HEK293 (cell line): Measurements from ENCODE around the gene TC2N.

Experiments
- CTCF ChIP-seq: fragments of 450-650 bp; formaldehyde crosslinking; IDR thresholded peaks from 2 replicates; pipeline ENCODE4 v1.5.1; 2016; ENCODE audit warnings: missing biosample characterization, missing genetic modification characterization
- GFI1B ChIP-seq: fragments of 450-650 bp; formaldehyde crosslinking; IDR thresholded peaks from 2 replicates; pipeline ENCODE4 v1.5.1; 2016; ENCODE audit warnings: missing biosample characterization, missing genetic modification characterization
- GLI2 ChIP-seq: fragments of 450-650 bp; formaldehyde crosslinking; IDR thresholded peaks from 2 replicates; pipeline ENCODE4; 2017; ENCODE audit warnings: missing biosample characterization, missing genetic modification characterization, low read depth, borderline replicate concordance
- GLIS1 ChIP-seq: fragments of 450-650 bp; formaldehyde crosslinking; IDR thresholded peaks from 2 replicates; pipeline ENCODE4 v1.5.1; 2016; ENCODE audit warnings: missing biosample characterization, missing genetic modification characterization
- SCRT2 ChIP-seq: fragments of 450-650 bp; formaldehyde crosslinking; IDR thresholded peaks from 2 replicates; pipeline ENCODE4 v1.5.1; 2016; ENCODE audit warnings: missing biosample characterization, missing genetic modification characterization
- ZNF223 ChIP-seq: fragments of 450-650 bp; formaldehyde crosslinking; IDR thresholded peaks from 2 replicates; pipeline ENCODE4 v1.5.1; 2016; ENCODE audit warnings: missing biosample characterization, missing genetic modification characterization

GRCh38 chr14:91737619-91738018, 129.7 kb downstream of the TC2N start:
- TF ChIP-seq SCRT2 (tag by site-specific recombination) (no peak), ZNF223 (tag by site-specific recombination) (no peak), GLIS1 (no peak), CTCF (no peak), GFI1B (tag by site-specific recombination) (no peak), GLI2 (tag by site-specific recombination) (no peak)
